Measurements from ENCODE around the gene NXPH1.
"Not testable (repeated sequence)": the region's sequence is repeated elsewhere in the genome, so short reads cannot be mapped to it uniquely, and the experiment has no call there.

NXPH1 gene

DNA sequence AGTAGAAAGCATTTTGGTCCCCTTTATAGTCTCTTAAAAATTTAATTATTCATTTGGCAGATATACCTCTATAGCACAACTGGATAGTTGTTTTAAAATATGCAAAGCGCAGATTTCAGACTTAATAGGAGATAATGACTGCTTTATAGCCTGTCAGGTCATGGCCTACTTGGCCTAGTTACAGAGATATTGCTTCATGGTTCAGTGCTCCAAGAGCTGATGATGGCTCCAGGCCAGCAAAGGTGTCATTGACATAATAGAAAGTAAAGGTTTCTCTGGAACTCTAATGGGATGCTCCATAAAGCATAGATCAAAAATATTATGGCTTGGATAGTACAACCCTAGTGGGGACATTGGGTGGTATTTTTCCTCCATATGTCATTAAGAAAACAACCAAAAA is 285.7 kb downstream of the NXPH1 start:
- no peak for DNase-seq (ENCODE audit: low spot score)

DNA sequence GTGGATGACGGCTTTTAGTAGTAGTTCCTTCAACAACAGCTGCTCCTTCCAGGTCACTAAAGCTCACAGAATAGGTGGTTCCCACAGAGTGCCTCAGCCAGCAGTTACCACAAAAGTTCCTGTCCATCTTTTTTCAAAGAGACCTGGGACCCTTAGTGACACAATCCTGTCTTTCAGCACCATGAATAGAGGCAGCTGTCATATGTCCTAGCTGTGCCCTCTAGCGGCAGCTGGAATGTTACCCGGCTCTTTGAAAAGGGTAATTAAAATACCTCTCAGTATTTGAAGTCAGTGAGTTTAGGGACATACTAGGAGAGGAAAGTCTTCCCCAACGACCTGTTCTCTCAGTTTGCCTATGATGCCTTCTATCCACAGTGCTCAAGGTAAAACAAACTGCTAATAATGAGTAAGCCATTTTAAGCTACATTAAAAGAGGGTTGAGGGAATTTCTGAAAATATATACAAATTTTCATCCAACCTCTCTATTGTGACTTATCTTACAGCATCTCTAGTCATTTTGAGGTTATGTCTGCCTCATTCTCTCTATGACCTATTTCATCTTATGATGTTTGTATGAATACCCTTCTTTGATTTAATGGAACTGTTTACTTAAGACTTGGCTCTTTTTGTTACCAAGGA is 290.8 kb downstream of the NXPH1 start:
- peak; percentile 79 for DNase-seq (ENCODE audit: low spot score)

DNA sequence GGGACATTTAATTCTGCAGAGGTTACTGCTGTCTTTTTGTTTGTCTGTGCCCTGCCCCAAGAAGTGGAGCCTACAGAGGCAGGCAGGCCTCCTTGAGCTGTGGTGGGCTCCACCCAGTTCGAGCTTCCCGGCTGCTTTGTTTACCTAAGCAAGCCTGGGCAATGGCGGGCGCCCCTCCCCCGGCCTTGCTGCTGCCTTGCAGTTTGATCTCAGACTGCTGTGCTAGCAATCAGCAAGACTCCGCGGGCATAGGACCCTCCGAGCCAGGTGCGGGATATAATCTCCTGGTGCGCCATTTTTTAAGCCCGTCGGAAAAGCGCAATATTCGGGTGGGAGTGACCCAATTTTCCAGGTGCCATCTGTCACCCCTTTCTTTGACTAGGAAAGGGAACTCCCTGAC is 298.3 kb downstream of the NXPH1 start:
- not testable (repeated sequence) for DNase-seq (ENCODE audit: low spot score)

DNA sequence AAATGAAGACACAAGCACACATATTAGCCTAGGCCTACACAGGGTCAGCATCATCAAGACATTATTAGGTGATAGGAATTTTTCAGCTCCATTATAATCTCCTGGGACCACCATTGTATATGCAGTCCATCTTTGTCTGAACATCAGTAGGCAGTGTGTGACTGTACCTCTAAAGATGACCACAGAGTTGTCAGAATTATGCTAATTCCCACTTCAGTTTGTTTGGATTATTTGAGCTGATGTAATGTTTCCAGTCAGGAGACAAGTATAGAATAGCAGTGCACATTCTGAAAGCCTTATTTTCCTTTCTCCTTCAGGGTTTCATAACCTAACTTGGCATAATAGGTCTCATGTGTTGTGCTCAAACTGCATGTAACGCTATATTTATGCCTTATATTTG is 306.4 kb downstream of the NXPH1 start:
- DNase-seq (ENCODE audit: low spot score) = no peak

DNA sequence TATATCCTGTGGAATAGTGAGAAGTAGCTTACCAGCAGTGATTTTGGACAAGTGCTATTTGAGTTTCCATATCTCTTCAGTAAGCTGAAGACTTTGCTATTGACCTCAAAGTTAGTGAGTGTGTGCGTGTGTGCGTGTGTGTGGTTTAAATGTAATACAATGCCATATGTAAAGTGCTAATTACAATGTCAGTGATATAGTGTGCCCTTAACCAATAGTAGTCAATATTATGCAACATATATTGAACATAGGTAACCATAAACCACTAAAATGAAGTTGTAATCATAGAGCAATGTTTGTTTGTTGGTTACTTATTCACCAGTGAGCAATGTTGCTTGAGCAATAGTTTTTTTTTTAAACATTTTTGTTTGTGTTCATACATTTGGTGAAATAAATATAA is 309.4 kb downstream of the NXPH1 start:
- DNase-seq (ENCODE audit: low spot score) = no peak

DNA sequence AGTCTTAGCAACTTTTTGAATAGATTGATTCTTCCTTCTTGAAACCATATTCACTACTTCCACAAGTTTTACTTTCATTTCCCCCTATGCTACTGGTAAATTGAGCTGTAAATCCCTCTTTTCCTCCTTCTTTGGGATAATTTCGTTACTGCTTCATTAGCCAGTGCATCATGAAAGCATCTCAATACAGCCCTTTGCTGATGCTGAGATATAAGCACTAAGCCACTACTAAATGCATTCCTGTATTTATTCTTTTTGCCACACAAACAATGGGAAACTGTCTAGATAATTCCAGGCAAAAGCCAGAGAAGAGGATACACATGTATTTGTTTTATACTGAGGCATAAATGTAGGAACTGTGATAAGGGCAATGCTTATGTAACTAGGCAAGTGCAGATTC is 313.9 kb downstream of the NXPH1 start:
- no peak for DNase-seq (ENCODE audit: low spot score)

DNA sequence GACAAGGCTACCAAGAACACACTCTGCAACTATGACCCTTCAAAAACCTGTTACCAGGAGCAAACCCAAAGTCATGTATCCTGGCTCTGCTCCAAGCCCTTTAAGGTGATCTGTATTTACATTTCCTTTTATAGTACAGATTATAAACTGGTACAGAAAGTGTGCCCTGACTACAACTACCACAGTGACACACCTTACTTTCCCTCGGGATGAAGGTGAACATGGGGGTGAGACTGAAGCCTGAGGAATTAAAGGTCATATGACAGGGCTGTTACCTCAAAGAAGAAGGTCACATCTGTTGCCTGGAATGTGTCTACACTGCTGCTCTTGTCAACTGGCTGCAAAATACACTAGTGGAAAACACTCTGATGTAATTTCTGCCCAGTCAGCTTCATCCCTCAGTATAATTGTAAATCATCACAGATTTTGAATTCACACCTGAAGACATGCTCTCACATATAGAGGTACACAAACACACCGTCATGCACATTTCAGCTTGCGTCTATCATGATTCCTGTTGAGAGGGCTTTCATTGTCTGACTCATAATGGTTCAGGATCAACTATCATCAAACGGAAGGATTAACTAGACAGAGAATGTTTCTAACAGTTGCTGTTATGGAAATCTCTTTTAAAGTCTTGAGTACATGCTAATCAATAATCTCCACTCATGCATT is 318.3 kb downstream of the NXPH1 start:
- DNase-seq (ENCODE audit: low spot score) = no peak

DNA sequence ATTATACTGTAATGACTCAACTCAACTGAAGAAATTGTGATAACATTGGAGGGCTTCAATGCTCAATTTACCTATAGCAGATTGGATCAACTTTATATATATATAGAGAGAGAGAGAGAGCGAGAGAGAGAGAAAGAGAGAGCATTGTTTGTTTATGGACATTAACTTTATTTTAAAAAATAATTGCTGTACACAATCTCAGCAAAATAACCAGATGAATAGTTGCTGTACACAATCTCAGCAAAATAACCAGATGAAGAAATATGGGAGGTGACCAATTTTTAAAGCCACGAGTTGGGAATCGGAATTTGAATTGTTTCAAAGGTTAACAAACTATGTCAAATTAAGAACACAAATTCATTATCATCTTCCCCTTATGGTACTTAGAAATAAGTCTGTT is 319.9 kb downstream of the NXPH1 start:
- no peak for DNase-seq (ENCODE audit: low spot score)

DNA sequence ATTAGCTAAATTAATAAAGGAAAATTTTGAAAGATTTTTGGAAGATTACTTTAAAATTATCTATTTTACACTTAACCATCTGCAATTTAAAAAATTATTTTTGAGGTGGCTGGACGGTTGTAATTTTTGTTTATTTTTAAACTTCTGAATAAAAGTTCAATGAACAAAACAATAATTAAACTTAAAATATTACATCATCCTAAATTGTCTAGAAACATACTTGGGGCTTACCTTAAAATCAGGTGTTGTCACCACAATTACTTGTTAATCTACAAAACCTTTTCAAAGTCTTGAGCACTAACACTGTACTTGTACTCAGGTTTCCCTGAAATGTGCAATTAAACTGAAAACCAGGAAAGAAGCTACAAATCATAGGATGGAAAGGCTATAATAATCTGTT is 328.3 kb downstream of the NXPH1 start:
- DNase-seq (ENCODE audit: low spot score) = no peak

DNA sequence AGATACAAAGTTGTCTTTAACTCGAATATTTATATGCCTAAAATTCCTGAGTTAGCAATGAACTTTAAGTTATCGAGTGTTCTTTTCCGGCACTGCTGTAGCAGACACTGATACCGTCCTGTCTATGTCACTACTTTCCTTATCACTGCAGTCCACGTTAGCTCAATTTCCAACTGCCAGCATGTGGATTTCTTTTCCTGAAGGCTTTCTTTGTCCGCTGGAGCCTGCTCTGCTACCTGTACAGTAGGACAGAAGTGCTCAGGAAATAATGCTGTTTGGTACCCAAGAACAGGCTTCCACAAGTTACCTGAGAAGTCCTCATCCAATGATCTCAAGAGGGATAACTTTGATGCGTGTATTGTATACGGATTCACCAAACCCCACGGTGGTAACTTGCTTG is 329.4 kb downstream of the NXPH1 start:
- no peak for DNase-seq (ENCODE audit: low spot score)

DNA sequence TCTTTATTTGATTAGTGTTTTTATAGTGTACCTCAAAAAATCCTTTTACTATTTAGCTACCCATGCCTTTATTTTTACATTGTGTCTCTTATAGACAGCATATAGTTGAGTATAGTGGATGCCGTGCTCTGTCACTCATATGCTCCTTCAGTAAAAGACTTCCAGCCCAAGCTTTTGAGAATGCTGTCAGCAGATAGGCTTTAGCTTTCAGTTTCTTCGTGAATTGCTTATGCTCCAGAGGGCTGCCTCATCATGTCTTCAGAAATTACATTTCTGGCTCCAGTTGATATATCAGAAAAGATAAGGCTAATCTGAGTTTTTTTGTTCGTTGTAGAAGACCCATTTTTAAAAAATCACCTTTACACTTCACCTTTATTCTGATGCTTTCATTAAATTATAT is 332.0 kb downstream of the NXPH1 start:
- DNase-seq (ENCODE audit: low spot score) = no peak

DNA sequence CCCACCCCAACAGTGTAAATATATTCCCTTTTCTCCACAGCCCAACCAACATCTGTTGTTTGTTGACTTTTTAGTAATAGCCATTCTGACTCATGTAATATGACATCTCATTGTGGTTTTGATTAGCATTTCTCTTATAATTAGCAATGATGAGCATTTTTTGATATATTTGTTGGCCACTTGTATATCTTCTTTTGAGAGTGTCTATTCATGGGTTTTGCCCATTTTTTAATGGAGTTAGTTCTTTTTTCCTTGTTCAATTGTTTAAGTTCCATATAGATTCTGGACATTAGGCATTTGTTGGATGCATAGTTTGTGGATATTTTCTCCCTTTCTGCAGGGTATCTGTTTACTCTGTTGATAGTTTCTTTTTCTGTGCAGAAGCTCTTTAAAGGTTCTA is 340.1 kb downstream of the NXPH1 start:
- DNase-seq (ENCODE audit: low spot score) = no peak

DNA sequence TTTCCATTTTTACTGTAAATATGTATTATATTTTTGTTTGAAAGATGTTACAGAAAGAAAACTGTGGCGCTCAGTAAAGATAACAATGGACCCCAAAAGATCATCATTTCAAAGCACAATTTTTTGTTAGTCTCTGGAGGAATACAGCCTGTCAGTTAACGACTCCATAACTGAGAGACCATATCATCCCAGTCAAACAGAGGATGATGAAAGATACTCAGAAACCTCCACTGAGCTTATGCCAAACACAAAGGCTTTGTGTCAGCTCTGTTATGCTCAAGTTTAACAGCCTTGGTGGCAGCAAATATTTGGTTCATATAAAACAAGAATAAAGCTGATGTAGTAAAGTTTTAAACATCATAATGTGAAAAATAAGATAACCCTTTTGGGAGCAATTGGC is 345.1 kb downstream of the NXPH1 start:
- DNase-seq (ENCODE audit: low spot score) = no peak

DNA sequence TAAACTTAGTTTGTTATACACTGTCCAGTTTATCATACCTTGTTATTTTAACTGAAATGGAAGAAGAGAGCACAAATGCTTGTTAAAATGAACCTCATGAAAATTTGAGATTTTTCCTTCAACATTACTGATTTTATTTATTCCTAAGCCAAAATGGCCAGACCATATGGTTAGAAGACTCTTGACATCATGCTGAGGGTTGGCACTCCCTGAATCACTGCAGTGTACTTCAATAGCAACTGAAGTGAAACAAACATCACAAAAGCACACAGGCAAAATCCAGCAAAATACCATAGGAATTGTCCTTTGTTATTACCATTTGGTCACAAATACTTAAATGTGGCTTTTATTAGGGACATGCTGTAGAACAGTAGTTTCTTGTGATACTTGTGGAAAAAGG is 347.8 kb downstream of the NXPH1 start:
- no peak for DNase-seq (ENCODE audit: low spot score)

DNA sequence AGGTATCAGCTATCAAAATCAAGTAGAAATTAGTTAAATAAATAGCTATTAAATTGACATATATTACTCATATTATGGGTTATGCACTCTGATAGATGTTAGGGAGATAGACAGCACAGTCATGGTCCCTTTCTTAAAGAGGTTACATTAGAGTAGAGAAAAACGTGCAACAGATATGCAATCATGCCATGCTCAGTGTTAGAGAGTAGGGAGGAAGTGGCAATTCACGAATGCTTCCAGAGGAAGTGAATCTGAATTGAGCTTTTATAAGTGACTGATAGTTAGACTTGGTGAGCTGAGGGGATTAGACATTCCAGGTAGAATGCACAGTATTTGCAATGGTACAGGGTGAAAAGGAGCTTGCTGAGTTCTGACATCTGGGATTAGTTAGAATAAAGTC is 349.8 kb downstream of the NXPH1 start:
- no peak for DNase-seq (ENCODE audit: low spot score)

DNA sequence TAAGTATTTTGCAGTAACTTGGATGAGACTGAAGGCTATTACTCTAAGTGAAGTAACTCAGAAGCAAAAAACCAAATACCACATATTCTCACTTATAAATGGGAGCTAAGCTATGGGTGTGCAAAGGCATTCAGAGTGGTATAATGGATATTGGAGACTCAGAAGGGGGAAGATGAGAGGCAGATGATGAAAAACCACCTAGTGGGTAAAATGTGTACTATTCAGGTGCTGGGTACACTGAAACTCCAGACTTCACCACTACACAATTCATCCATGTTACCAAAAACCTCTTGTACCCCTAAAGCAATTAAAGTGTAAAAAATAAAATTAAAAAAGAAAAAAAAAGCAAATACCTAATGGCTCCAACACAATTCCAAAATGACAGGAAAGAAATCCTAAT is 351.7 kb downstream of the NXPH1 start:
- no peak for DNase-seq (ENCODE audit: low spot score)

DNA sequence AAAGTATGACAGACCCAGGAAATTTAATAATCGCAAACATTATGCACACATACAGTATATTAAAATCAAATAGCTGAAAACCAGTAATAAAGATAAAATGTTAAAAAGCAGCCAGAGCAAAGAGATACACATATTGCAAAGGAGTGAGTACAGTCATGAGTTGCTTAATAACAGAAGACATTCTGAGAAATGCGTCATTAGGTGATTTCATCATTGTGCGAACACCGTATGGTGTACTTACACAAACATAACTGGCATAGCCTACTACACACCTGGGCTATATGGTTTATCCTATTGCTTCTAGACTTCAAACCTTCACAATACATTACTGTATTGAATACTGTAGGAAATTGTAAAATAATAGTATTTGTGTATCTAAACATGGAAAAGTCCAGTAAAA is 367.6 kb downstream of the NXPH1 start:
- DNase-seq (ENCODE audit: low spot score) = no peak

Data from COLO829 (cell line).